ENCODE data around the gene GABBR2. TPM values are rescaled to one million over a fixed set of nuclear protein-coding genes. Genes with fewer than 3 reads are reported as not detected.

Gene GABBR2
- total RNA-seq, 1 experiment from 2014 or later, result 6.3 TPM

GRCh38 chr9:98533132-98533531, 175.6 kb downstream of the GABBR2 start:
- ATAC-seq (no peak), DNase-seq (ENCODE audit: low read depth, low spot score) (no peak)
- ChIA-PET POLR2A (no interaction called here), CTCF (no interaction called here)
- TF ChIP-seq SIN3A (IDR thresholded peaks at IDR 0.05; ENCODE audit: borderline replicate concordance, insufficient read depth, low read depth, low read length) (no peak), TCF7L2 (IDR thresholded peaks at IDR 0.05; ENCODE audit: low read depth, low read length) (no peak), REST (IDR thresholded peaks at IDR 0.05; ENCODE audit: insufficient read depth in 1 of 2, low read depth in 2 of 2, low read length in 1 of 2) (no peak), POLR2AphosphoS5 (IDR thresholded peaks at IDR 0.05; ENCODE audit: low read depth, low read length) (no peak), CTCF (IDR thresholded peaks at IDR 0.05) (no peak)
- H3K4me1 ChIP-seq (ENCODE audit: control insufficient read depth, insufficient read depth, low read length), result no peaks in the 10 kb centered on the region
- H3K27ac ChIP-seq (ENCODE audit: low read length), result no peak overlapping the region
- BruUV-seq (replicated peaks), result no TSS peak
- no peak overlapping the region for H3K4me3 ChIP-seq (ENCODE audit: low read depth in 2 of 2, low read length in 2 of 2)
- H3K9me3 ChIP-seq (ENCODE audit: control insufficient read depth, insufficient read depth, low read depth, low read length), result no peaks in the 10 kb centered on the region
- intact Hi-C loops (cut with micrococcal nuclease; ENCODE audit: unreplicated experiment) (no loop called here), in situ Hi-C loops (cut with HindIII; ENCODE audit: low pct_unique_long_range_greater_than_20kb, low sequenced_read_pairs) (no loop called here)
- H3K27me3 ChIP-seq (ENCODE audit: control insufficient read depth, insufficient read depth, low read length), result no peaks in the 10 kb centered on the region
- no peaks in the 10 kb centered on the region for H3K36me3 ChIP-seq (ENCODE audit: control insufficient read depth, insufficient read depth, low read length)

GRCh38 chr9:98532574-98532973, 176.2 kb downstream of the GABBR2 start:
- ChIA-PET POLR2A (no interaction called here), CTCF (no interaction called here)
- Histone ChIP-seq H3K27ac (ENCODE audit: low read length) (no peak overlapping the region), H3K27me3 (ENCODE audit: control insufficient read depth, insufficient read depth, low read length) (no peaks in the 10 kb centered on the region), H3K4me3 (ENCODE audit: low read depth in 2 of 2, low read length in 2 of 2) (no peak overlapping the region), H3K9me3 (ENCODE audit: control insufficient read depth, insufficient read depth, low read depth, low read length) (no peaks in the 10 kb centered on the region), H3K36me3 (ENCODE audit: control insufficient read depth, insufficient read depth, low read length) (no peaks in the 10 kb centered on the region), H3K4me1 (ENCODE audit: control insufficient read depth, insufficient read depth, low read length) (no peaks in the 10 kb centered on the region)
- ATAC-seq (no peak), DNase-seq (ENCODE audit: low read depth, low spot score) (no peak)
- intact Hi-C loops (cut with micrococcal nuclease; ENCODE audit: unreplicated experiment), result no loop called here
- TF ChIP-seq REST (IDR thresholded peaks at IDR 0.05; ENCODE audit: insufficient read depth in 1 of 2, low read depth in 2 of 2, low read length in 1 of 2), result no peak
- no peak for TF ChIP-seq POLR2AphosphoS5 (IDR thresholded peaks at IDR 0.05; ENCODE audit: low read depth, low read length)
- TF ChIP-seq SIN3A (IDR thresholded peaks at IDR 0.05; ENCODE audit: borderline replicate concordance, insufficient read depth, low read depth, low read length), result no peak
- no peak for TF ChIP-seq CTCF (IDR thresholded peaks at IDR 0.05)
- TF ChIP-seq TCF7L2 (IDR thresholded peaks at IDR 0.05; ENCODE audit: low read depth, low read length), result no peak
- in situ Hi-C loops (cut with HindIII; ENCODE audit: low pct_unique_long_range_greater_than_20kb, low sequenced_read_pairs), result no loop called here
- no TSS peak for BruUV-seq (replicated peaks)
